Measurements from ENCODE around the gene FGFR4.
A peak's percentile ranks its signal among the peaks of the same experiment; 100 is the strongest.

The FGFR4 gene

DNA sequence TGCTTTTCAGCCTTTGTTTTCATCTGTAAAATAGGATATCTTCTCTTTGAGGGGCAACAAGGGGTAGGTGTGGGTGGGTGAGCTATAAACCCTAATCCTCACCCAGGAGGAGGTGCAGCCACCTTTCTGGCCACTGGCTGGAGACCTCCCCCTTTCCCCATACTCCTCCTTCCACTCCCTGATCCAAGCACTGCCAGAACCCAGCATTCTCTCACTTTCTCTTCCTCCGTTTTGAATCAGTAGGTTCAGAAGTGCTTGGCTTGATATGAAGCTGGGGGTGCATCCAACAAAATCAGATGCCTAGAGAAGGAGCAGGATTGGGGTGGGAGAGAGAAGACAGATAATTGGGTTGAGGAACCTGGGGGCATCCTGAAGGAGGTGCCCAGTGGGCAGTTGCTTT is 40.1 kb downstream of the FGFR4 start:
- H3K4me3 ChIP-seq (ENCODE audit: low read length): no peak overlapping the region
- TF ChIP-seq, protein P1, sequence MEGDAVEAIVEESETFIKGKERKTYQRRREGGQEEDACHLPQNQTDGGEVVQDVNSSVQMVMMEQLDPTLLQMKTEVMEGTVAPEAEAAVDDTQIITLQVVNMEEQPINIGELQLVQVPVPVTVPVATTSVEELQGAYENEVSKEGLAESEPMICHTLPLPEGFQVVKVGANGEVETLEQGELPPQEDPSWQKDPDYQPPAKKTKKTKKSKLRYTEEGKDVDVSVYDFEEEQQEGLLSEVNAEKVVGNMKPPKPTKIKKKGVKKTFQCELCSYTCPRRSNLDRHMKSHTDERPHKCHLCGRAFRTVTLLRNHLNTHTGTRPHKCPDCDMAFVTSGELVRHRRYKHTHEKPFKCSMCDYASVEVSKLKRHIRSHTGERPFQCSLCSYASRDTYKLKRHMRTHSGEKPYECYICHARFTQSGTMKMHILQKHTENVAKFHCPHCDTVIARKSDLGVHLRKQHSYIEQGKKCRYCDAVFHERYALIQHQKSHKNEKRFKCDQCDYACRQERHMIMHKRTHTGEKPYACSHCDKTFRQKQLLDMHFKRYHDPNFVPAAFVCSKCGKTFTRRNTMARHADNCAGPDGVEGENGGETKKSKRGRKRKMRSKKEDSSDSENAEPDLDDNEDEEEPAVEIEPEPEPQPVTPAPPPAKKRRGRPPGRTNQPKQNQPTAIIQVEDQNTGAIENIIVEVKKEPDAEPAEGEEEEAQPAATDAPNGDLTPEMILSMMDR (conservative IDR thresholded peaks at IDR 0.05; ENCODE audit: low read depth, low read length): no peak
- DNase-seq (ENCODE audit: low read depth): no peak

DNA sequence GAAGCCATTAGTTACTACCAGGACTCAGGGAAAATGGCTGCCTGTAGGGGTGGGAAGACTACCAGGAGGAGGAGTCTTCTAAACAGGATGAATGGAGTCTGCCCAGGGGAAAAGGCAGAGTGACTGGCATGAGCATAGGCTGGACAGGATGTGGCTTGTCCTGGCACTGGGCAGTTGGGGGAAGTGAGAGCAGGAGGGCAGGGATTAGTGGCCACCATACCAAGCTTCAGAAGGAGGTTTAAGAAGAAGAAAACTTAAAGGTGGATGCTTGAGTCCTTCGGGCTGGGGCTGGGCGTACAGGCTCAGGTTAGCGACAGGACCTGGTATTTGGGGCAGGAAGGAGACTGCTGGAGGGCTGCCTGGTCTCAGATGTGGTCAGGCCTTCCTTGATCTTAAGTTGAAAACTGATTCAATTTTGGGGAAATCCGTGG is 41.9 kb downstream of the FGFR4 start:
- TF ChIP-seq, protein P1 (conservative IDR thresholded peaks at IDR 0.05; ENCODE audit: low read depth, low read length): no peak
- DNase-seq (ENCODE audit: low read depth): no peak
- no peak overlapping the region for H3K4me3 ChIP-seq (ENCODE audit: low read length)

DNA sequence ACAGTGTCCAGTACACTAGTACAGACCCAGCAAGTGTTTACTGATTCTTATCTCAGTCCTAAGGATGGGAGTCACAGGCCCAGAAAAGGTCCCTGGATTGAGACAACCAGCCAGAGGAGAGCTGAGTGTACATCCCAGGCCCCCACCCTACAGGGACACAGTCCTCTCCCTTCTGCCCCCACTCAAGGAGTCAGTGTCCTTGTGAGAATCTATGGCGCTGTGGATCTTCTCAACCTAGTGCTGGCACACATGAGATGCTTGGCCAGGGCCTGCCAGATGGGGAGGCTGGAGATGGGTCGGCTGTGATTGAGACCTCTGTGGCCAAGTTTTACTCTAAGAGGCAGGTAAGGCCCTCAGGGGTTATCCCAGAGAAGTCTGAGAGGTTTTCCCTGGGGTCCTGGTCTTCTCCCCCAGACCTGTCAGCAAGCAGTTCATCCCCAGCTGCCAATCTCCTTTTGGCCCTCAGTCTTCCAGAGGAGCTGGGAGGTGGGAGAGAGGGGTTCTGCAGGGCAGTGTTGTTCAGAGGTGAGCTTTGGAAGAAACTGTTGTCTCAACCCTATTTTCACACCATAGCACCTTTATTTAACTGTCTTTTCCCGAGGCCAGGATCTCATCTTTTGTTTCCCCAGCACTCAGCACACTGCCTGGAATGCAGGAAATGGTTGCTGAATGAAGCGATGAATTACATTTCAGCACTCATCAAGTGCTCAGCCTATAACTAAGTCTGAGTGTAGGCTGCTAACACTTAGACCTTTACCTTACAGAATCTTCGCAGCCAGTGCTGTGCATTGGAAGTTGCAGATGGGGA is 43.7 kb downstream of the FGFR4 start:
- DNase-seq (ENCODE audit: low read depth): no peak
- no peak overlapping the region for H3K4me3 ChIP-seq (ENCODE audit: low read length)
- TF ChIP-seq, protein P1 (conservative IDR thresholded peaks at IDR 0.05; ENCODE audit: low read depth, low read length): no peak

DNA sequence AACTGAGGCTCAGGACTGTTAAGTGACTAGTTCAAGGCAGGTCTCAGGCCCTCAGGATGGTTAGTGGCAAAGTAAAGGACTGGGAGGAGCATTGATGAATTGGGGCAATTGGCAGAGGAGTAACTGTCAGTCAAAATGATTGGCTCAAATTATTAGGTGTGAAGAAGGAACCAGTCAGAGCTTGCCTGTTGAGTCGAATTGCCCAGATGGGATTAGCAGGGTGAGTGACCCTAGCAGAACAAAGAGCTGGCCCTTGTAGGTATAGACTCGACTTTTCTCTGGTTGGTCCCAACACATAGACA is 44.3 kb downstream of the FGFR4 start:
- TF ChIP-seq, protein P1 (conservative IDR thresholded peaks at IDR 0.05; ENCODE audit: low read depth, low read length): no peak
- no peak for DNase-seq (ENCODE audit: low read depth)
- H3K4me3 ChIP-seq (ENCODE audit: low read length): no peak overlapping the region

DNA sequence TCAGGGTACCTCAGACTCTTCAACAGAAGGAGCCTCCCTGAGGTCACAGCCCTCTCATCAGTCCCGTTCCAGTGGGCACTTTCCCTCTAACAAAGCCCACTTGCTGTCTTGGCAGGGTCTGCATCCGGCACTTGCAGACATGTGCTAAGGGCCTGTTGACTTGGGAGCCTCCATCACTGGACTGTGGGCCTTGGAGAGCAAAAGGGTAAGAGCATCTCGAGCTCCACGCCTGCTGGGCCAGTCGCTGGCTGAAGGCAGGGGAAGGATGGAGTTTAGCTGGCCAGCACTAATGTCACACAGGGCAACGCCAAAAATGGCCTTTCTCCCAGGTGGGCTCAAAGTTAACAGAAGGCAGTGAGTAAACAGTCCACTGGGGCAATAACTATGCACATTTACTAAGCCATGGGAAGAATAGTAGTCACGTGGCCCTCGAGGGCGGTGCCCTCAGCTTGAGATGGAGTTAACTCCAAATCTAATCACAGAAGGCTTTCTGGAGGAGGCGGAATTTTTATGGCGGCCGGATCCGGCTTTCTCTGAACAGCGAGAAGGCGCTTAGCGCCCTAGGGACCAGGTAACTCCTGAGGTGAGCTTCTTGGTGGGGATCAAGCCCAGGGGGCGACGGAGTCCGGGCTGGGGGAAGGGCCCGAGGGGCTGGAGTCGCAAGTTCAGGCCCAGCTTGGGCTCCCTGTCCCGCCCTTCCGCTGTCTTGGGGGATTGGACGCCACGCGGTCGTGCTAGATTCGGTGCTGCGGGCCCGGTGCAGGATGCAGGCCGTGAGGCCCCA is 44.8 kb downstream of the FGFR4 start:
- H3K4me3 ChIP-seq (ENCODE audit: low read length): no peak overlapping the region
- DNase-seq (ENCODE audit: low read depth): no peak
- TF ChIP-seq, protein P1 (conservative IDR thresholded peaks at IDR 0.05; ENCODE audit: low read depth, low read length): no peak

DNA sequence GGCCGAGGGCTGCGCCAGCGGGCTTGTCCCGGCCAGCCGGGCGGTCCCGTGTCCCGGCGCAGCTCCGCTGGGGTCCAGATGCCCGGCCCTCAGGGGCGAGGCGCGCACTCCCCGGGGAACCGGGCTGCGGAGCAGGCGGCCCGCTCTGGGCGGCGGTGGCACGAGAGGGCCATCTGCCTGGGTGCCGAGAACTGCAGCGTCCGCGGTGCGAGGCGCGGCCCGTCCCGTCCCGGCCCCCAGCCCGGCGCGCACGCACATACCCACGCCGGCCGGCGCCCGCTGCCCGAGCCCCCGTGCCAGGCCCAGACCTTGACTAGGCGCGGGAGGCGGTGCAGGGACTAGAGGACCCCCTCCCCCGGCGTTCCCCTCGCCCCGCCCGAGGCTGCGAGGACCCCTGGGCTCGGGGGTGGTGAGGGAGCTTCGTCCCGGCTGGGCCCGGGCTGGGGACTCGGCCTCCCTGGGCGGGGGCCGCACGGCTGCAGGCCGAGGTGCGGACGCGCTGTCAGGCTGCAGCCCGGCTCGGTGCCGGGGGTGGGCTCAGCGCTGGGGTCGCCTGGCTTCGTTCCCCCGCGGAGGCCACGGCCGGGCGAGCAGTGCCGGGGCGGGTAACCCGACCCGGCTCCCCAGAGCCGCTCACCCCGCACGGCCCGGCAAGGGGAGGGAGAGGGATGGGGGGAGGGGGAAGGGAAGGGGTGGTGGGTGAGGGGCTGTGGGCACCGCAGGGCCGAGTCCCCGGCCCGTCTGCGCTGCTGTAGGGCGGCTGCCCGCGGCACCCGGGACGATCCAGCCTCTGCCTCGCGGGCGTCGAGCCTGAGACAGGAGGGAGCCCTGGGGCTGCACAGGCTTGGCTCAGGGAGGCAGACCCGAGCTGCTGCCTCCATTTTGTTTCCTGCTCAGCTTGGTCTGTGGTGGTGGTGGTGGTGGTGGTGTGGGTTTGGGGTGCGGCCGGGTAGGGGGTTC is 45.7 kb downstream of the FGFR4 start:
- TF ChIP-seq, protein P1 (conservative IDR thresholded peaks at IDR 0.05; ENCODE audit: low read depth, low read length): no peak
- no peak for DNase-seq (ENCODE audit: low read depth)
- peak overlapping the region; percentile 19 for H3K4me3 ChIP-seq (ENCODE audit: low read length)
